Keratinocyte (primary cell): Measurements from ENCODE around the gene GFI1B. TPM values are rescaled to one million over a fixed set of nuclear protein-coding genes. Genes with fewer than 3 reads are reported as not detected.

Source experiments
- DNase-seq: peaks from one replicate; pipeline ENCODE4 v3.0.0-alpha.2; 2011; ENCODE audit warnings: low read depth, missing footprints, low spot score
- FAIRE-seq: peaks from 2 replicates; lab custom pipeline; 2011; peaks lifted over from hg19 to GRCh38; lab: Jason Lieb, UNC
- H2AFZ ChIP-seq: 2 replicates; pipeline ENCODE4 v1.6.0; 2012; ENCODE audit warnings: low read length, control low read depth, inconsistent platforms; ENCODE audit not compliant: control insufficient read depth
- H3K27ac ChIP-seq: 2 replicates; pipeline ENCODE4 v1.5.1; 2011; ENCODE audit warnings: low read length; ENCODE audit not compliant: control insufficient read depth, insufficient read depth
- H3K27me3 ChIP-seq: 3 replicates; pipeline ENCODE4 v1.6.0; 2011; ENCODE audit warnings: low read length; ENCODE audit not compliant: control insufficient read depth, insufficient read depth; ENCODE audit errors: extremely low read depth
- H3K36me3 ChIP-seq, 2 experiments: 2 replicates in 1 of 2; 3 replicates in 1 of 2; pipeline ENCODE4 v1.5.1; 2011; ENCODE audit warnings: low read length in 2 of 2, mild to moderate bottlenecking in 1 of 2; ENCODE audit not compliant: control insufficient read depth in 2 of 2, insufficient read depth in 2 of 2; ENCODE audit errors: extremely low read depth in 1 of 2
- H3K4me1 ChIP-seq: 3 replicates; pipeline ENCODE4 v1.5.1; 2011; ENCODE audit warnings: low read length; ENCODE audit not compliant: control insufficient read depth, insufficient read depth; ENCODE audit errors: extremely low read depth
- H3K4me2 ChIP-seq: 3 replicates; pipeline ENCODE4 v1.6.0; 2011; ENCODE audit warnings: low read depth, low read length; ENCODE audit not compliant: control insufficient read depth, insufficient read depth; ENCODE audit errors: extremely low read depth
- H3K4me3 ChIP-seq, 3 experiments: fragments of 200-600 bp in 1 of 3; sonication (generic) in 1 of 3; 2 replicates in 2 of 3; 3 replicates in 1 of 3; pipeline ENCODE4 v1.5.1; 2011 to 2016; ENCODE audit warnings: low read length in 3 of 3, mild to moderate bottlenecking in 3 of 3, control low read depth in 2 of 3, inconsistent platforms in 1 of 3, low read depth in 1 of 3, mixed read lengths in 1 of 3, mixed run types in 1 of 3, moderate library complexity in 1 of 3; ENCODE audit not compliant: control insufficient read depth in 2 of 3, insufficient read depth in 2 of 3; ENCODE audit errors: extremely low read depth in 1 of 3
- H3K79me2 ChIP-seq: 2 replicates; pipeline ENCODE4 v1.6.0; 2012; ENCODE audit warnings: low read length; ENCODE audit not compliant: control insufficient read depth, insufficient read depth
- H3K9ac ChIP-seq: 3 replicates; pipeline ENCODE4 v1.6.0; 2011; ENCODE audit warnings: low read length; ENCODE audit not compliant: control insufficient read depth, insufficient read depth; ENCODE audit errors: extremely low read depth
- H3K9me1 ChIP-seq: 3 replicates; pipeline ENCODE4 v1.6.0; 2011; ENCODE audit warnings: low read length; ENCODE audit not compliant: control insufficient read depth, insufficient read depth; ENCODE audit errors: extremely low read depth
- H3K9me3 ChIP-seq: 2 replicates; pipeline ENCODE4 v1.5.1; 2012; ENCODE audit warnings: low read depth, low read length; ENCODE audit not compliant: control insufficient read depth
- H4K20me1 ChIP-seq: 3 replicates; pipeline ENCODE4 v1.6.0; 2011; ENCODE audit warnings: low read length; ENCODE audit not compliant: control insufficient read depth, insufficient read depth; ENCODE audit errors: extremely low read depth
- EZH2 ChIP-seq: IDR thresholded peaks from one replicate; pipeline ENCODE4 v1.6.1; 2012; ENCODE audit warnings: inconsistent platforms, mild to moderate bottlenecking, low read length, moderate library complexity
- dilution Hi-C: fragments of 300-500 bp; cut with MboI; formaldehyde crosslinking; loops from one replicate; pipeline ENCODE4 v1.7.0; 2020; ENCODE audit warnings: low sequenced_read_pairs; ENCODE audit not compliant: extremely low pct_ligation_motif_present
- polyA plus RNA-seq, 5 experiments: library from polyadenylated mRNA; depleted of rRNA in 3 of 5; stranded (reverse) in 3 of 5; stranded (forward) in 1 of 5; unstranded in 1 of 5; fragments of >200 nt; gene quantifications; 1 replicate in 1 of 5; 2 replicates in 3 of 5; 3 replicates in 1 of 5; pipeline versions ENCODE4 v1.2.1 to v1.2.3, GENCODE V29; 2011 to 2012; ENCODE audit warnings: missing spikeins in 2 of 5, low read depth in 1 of 5, low replicate concordance in 1 of 5
- TF ChIP-seq, protein P1 (sequence below), 3 experiments: IDR thresholded peaks in 1 of 3; conservative IDR thresholded peaks in 1 of 3; optimal IDR thresholded peaks in 1 of 3; 2 replicates in 2 of 3; 3 replicates in 1 of 3; pipeline versions ENCODE3 to v1.5.1; 2011; ENCODE audit warnings: low read length in 3 of 3, mild to moderate bottlenecking in 3 of 3, moderate library complexity in 2 of 3, control low read depth in 1 of 3, inconsistent platforms in 1 of 3; ENCODE audit not compliant: insufficient read depth in 2 of 3; ENCODE audit errors: extremely low read depth in 1 of 3

The GFI1B gene
- polyA plus RNA-seq, 1 donor (not counting 4 experiments of a cell fraction or from before 2014, with no cell fraction given) = not detected

DNA sequence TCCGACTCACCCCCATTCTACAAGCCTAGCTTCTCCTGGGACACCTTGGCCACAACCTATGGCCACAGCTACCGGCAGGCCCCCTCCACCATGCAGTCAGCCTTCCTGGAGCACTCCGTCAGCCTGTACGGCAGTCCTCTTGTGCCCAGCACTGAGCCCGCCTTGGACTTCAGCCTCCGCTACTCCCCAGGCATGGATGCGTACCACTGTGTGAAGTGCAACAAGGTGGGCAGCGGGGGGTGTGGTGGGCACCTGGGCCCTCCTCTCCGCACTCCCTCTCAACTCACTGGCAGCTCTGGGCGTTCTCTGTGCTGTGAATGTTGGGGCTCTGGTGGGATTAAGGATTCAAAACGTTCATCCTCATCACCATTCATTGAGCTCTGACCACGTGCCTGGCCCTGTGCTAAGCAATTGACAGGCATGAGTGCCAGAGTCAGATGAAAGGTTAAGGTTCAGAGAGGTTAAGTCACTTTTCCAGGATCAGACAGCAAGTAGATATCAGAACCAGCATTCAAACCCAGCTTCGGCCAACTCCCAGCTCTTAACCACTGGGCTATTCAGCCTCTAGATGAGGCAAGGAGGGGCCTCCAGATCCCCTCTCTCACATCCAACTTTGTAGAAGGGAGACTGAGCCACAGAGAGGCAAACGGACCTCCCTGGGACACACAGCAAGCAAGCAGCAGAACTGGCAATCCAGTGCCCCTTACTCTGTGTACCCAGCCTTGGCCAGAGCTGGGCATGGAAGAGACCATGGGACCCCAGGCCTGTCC lies 9.9 kb downstream of the GFI1B start:
- peaks cover 8% of the 10 kb centered on the region for H3K4me1 ChIP-seq
- TF ChIP-seq, protein P1, sequence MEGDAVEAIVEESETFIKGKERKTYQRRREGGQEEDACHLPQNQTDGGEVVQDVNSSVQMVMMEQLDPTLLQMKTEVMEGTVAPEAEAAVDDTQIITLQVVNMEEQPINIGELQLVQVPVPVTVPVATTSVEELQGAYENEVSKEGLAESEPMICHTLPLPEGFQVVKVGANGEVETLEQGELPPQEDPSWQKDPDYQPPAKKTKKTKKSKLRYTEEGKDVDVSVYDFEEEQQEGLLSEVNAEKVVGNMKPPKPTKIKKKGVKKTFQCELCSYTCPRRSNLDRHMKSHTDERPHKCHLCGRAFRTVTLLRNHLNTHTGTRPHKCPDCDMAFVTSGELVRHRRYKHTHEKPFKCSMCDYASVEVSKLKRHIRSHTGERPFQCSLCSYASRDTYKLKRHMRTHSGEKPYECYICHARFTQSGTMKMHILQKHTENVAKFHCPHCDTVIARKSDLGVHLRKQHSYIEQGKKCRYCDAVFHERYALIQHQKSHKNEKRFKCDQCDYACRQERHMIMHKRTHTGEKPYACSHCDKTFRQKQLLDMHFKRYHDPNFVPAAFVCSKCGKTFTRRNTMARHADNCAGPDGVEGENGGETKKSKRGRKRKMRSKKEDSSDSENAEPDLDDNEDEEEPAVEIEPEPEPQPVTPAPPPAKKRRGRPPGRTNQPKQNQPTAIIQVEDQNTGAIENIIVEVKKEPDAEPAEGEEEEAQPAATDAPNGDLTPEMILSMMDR (optimal IDR thresholded peaks at IDR 0.05 in 1 of 3, IDR thresholded peaks at IDR 0.05 in 1 of 3, conservative IDR thresholded peaks at IDR 0.05 in 1 of 3; ENCODE audit: extremely low read depth in 1 of 3, insufficient read depth in 2 of 3, low read length in 3 of 3) = no peak
- TF ChIP-seq EZH2 = no peak
- no peak overlapping the region for H2AFZ ChIP-seq
- no peak overlapping the region for H3K27ac ChIP-seq
- H3K79me2 ChIP-seq = no peaks in the 10 kb centered on the region
- H3K4me3 ChIP-seq = no peak overlapping the region
- no peaks in the 10 kb centered on the region for H4K20me1 ChIP-seq
- dilution Hi-C loops = no loop called here
- no peaks in the 10 kb centered on the region for H3K36me3 ChIP-seq
- FAIRE-seq (no peak), DNase-seq (no peak)
- no peaks in the 10 kb centered on the region for H3K9me1 ChIP-seq
- no peak overlapping the region for H3K4me2 ChIP-seq
- no peak overlapping the region for H3K9ac ChIP-seq
- H3K9me3 ChIP-seq = no peaks in the 10 kb centered on the region
- peaks cover 47% of the 10 kb centered on the region for H3K27me3 ChIP-seq

DNA sequence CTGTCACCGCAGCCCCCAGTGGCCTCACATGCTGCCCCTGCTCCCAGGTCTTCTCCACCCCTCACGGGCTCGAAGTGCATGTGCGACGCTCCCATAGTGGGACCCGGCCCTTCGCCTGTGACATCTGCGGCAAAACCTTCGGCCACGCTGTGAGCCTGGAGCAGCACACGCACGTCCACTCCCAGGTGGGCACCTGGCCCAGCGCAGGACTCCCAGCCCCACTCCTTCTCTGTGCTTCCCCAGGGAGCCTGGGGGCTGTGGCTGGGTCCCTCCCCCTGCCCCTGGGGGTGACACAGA lies 10.5 kb downstream of the GFI1B start:
- TF ChIP-seq EZH2 = no peak
- TF ChIP-seq, protein P1 (optimal IDR thresholded peaks at IDR 0.05 in 1 of 3, IDR thresholded peaks at IDR 0.05 in 1 of 3, conservative IDR thresholded peaks at IDR 0.05 in 1 of 3; ENCODE audit: extremely low read depth in 1 of 3, insufficient read depth in 2 of 3, low read length in 3 of 3) = no peak
- Histone ChIP-seq H4K20me1 (no peaks in the 10 kb centered on the region), H3K79me2 (no peaks in the 10 kb centered on the region), H3K9ac (no peak overlapping the region), H3K9me3 (no peaks in the 10 kb centered on the region), H3K27me3 (peaks cover 47% of the 10 kb centered on the region), H2AFZ (no peak overlapping the region), H3K9me1 (no peaks in the 10 kb centered on the region), H3K4me2 (no peak overlapping the region), H3K4me3 (no peak overlapping the region), H3K27ac (no peak overlapping the region), H3K4me1 (peaks cover 14% of the 10 kb centered on the region), H3K36me3 (no peaks in the 10 kb centered on the region)
- dilution Hi-C loops = no loop called here
- FAIRE-seq = no peak
- no peak for DNase-seq
